HEK293T (cell line): ENCODE measurements around the gene DNAAF5.

Source experiments
- FOXM1 ChIP-seq: fragments of 450-650 bp; IDR thresholded peaks from 2 replicates; pipeline ENCODE4 v1.6.1; 2017; ENCODE audit warnings: mild to moderate bottlenecking, borderline replicate concordance
- TARDBP ChIP-seq: fragments of 450-650 bp; IDR thresholded peaks from 2 replicates; pipeline ENCODE4 v1.6.1; 2016

DNA sequence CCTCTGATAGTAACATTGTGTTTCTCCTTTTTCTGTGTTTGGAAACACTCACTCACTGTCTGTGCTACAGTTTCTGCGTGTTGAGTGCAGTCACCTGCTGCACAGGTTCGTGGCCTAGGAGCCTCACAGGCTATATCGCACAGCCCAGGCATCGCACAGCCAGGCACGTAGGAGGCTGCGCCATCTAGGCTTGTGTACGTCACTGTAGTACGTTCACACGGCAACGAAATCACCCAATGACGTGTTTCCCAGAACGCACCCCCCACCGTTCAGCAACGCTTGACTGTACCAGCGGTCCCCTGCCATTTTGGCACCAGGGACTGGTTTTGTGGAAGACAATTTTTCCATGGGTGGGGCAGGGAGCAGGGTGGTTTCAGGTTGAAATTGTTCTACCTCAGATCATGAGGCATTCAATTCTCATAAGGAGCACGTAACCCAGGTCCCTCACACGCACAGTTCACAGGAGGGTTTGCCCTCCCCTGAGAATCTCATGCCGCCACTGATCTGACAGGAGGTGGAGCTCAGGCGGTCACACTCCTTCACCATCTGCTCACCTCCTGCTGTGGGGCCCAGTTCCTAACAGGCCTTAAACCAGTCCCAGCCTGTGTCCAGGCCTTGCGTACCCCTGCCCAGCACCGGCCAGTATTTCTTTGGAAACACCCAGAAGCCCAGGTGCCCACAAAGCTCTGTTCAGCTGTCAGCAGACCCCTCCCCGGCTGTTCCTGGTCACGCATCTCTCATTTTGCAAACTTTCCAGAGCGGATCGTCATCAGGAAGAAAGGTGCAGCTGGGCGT lies 23.8 kb downstream of the DNAAF5 start:
- no peak for TF ChIP-seq FOXM1
- TF ChIP-seq TARDBP = no peak
